ENCODE measurements around the gene CDH9. TPM values are rescaled to one million over a fixed set of nuclear protein-coding genes. Genes with fewer than 3 reads are reported as not detected.

The CDH9 gene
- total RNA-seq, 1 donor from 2014 or later: 0.14 TPM

DNA sequence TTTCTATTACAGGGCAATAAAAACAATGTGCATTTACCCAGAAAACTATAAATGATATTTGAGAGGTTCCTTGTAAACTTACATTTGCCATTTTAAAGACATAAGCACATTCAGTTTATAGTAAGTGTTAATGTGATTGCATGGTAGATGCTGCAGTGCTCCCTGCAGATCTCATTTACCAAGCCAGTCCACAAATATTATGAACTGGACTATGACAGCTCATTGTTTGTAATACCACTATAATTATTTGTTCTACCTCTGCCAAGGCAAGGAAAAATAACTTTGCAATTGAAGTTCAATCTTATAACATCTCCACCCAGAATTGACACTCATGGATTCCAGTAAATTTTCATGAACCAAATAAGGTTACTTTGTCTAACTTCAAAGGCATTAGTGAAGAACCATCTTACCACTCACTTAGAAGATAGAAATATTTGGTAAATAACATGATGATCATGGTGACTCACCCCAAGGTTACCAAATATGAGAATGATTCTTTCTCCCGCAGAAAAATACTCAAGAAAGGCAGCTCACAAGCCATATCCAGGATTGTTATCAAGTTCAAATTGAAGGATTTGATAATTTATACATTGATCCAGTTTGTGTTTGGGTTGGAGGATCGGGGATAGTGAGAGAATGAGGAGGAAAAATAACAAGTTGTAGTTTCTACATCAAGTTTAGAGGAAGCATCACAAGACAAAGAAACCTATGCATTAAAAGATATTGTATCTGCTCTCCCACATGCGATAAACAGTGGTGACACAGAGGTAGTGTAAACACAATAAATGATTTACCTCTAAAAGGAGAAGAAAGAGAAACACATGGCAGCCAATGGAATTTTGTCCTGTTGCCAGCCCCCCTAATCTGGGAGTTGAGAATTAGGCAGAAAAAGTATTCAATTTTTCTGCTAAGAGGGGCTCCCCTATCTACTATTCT is 29.5 kb downstream of the CDH9 start:
- no peak for DNase-seq (ENCODE audit: low read depth, low spot score)
- no peaks in the 10 kb centered on the region for H3K4me1 Mint-ChIP-seq

DNA sequence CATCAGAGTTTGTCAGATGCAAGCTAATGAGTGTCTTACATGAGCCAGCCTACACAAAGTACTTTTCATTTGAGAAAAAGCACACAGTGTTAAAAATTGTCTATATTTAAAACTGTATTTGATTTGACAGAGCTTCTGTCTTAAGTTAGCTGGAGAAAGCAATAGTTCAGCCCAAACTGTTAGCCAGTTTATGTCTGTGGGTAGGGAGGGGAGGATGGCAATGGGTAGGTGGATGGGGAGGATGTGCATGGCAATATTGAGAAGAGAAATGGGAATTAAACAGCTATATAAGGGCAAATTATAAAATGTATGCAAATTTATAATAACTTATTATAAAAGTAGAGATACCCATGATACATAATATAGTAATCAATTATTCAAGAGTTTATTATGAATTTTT is 31.3 kb downstream of the CDH9 start:
- Mint-ChIP-seq H3K27ac (ENCODE audit: unreplicated experiment) (no peak overlapping the region), H3K9me3 (no peaks in the 10 kb centered on the region), H3K4me3 (no peak overlapping the region), H3K4me1 (no peaks in the 10 kb centered on the region), H3K27me3 (ENCODE audit: low read depth) (no peaks in the 10 kb centered on the region), H3K36me3 (ENCODE audit: low read depth) (no peaks in the 10 kb centered on the region)
- no peak for DNase-seq (ENCODE audit: low read depth, low spot score)
- TF ChIP-seq, protein P1, sequence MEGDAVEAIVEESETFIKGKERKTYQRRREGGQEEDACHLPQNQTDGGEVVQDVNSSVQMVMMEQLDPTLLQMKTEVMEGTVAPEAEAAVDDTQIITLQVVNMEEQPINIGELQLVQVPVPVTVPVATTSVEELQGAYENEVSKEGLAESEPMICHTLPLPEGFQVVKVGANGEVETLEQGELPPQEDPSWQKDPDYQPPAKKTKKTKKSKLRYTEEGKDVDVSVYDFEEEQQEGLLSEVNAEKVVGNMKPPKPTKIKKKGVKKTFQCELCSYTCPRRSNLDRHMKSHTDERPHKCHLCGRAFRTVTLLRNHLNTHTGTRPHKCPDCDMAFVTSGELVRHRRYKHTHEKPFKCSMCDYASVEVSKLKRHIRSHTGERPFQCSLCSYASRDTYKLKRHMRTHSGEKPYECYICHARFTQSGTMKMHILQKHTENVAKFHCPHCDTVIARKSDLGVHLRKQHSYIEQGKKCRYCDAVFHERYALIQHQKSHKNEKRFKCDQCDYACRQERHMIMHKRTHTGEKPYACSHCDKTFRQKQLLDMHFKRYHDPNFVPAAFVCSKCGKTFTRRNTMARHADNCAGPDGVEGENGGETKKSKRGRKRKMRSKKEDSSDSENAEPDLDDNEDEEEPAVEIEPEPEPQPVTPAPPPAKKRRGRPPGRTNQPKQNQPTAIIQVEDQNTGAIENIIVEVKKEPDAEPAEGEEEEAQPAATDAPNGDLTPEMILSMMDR (conservative IDR thresholded peaks at IDR 0.05): no peak

More for the DNA sequence above, 29.5 kb downstream of the CDH9 start:
- Mint-ChIP-seq H3K27ac (ENCODE audit: unreplicated experiment) (no peak overlapping the region), H3K9me3 (no peaks in the 10 kb centered on the region), H3K36me3 (ENCODE audit: low read depth) (no peaks in the 10 kb centered on the region), H3K27me3 (ENCODE audit: low read depth) (no peaks in the 10 kb centered on the region), H3K4me3 (no peak overlapping the region)
- TF ChIP-seq, protein P1 (conservative IDR thresholded peaks at IDR 0.05): no peak

DNA sequence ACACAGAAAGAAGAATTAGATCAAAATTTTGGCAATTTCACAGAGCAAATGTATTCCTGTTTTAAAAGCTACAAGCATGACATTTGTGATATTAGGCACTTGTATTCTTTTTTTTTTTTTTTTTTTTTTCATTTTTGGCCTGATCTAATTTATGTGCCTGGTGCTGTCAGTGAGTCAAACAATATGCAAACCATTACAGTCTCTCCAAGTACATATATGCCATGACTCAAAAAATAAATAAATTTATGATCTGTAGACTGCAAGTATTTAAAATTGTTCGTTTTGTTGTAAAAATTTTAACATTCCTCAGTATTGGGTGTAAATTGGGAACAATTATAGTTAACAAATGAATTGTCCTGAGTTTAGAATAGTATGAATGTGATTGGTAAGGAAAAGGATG is 51.4 kb downstream of the CDH9 start:
- no peaks in the 10 kb centered on the region for H3K36me3 Mint-ChIP-seq (ENCODE audit: low read depth)
- no peak overlapping the region for H3K27ac Mint-ChIP-seq (ENCODE audit: unreplicated experiment)
- TF ChIP-seq, protein P1 (conservative IDR thresholded peaks at IDR 0.05): no peak
- no peak for DNase-seq (ENCODE audit: low read depth, low spot score)
- H3K4me3 Mint-ChIP-seq: no peak overlapping the region
- H3K27me3 Mint-ChIP-seq (ENCODE audit: low read depth): no peaks in the 10 kb centered on the region
- no peaks in the 10 kb centered on the region for H3K9me3 Mint-ChIP-seq
- peaks cover 4% of the 10 kb centered on the region for H3K4me1 Mint-ChIP-seq

DNA sequence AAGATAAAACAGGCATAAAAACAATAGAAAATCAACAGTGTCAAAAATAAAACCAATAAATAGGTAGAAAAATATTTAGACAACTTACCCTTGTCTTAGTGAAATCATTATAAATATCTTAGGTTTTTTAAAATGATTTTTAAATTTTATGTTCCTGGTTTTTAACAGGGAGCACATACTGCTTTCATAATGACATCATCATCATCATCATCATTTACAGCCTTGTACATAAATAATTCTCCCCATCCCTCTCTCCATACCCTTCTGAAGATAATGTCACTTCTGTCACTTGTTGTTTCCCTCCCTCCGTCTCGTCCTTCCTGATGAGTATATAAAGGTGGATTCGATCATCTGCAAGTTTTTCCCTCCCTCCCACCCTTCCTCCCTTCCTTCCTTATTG is 56.6 kb downstream of the CDH9 start:
- no peak overlapping the region for H3K4me3 Mint-ChIP-seq
- peaks cover 3% of the 10 kb centered on the region for H3K4me1 Mint-ChIP-seq
- no peak for DNase-seq (ENCODE audit: low read depth, low spot score)
- no peaks in the 10 kb centered on the region for H3K9me3 Mint-ChIP-seq
- H3K27ac Mint-ChIP-seq (ENCODE audit: unreplicated experiment): no peak overlapping the region
- H3K36me3 Mint-ChIP-seq (ENCODE audit: low read depth): no peaks in the 10 kb centered on the region
- TF ChIP-seq, protein P1 (conservative IDR thresholded peaks at IDR 0.05): no peak
- no peaks in the 10 kb centered on the region for H3K27me3 Mint-ChIP-seq (ENCODE audit: low read depth)

DNA sequence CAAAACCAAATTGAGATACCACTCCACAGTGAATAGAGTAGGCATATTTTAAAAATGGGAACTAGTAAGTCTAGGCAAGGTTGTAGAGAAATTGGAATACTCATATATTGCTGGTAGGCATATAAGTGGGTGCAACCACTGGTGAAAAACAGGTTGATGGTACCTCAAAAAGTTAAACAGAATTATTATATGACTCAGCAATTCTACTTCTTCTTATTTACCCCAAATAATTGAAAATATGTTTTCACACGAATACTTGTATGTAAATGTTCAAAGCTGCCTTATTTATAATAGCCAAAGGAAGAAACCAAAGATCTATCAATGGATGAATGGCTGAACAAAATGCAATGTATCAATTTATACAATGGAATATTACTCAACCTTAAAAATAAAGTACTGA is 79.1 kb downstream of the CDH9 start:
- H3K9me3 Mint-ChIP-seq: peaks cover 6% of the 10 kb centered on the region
- H3K36me3 Mint-ChIP-seq (ENCODE audit: low read depth): no peaks in the 10 kb centered on the region
- TF ChIP-seq, protein P1 (conservative IDR thresholded peaks at IDR 0.05): no peak
- H3K4me1 Mint-ChIP-seq: no peaks in the 10 kb centered on the region
- DNase-seq (ENCODE audit: low read depth, low spot score): no peak
- H3K27ac Mint-ChIP-seq (ENCODE audit: unreplicated experiment): no peak overlapping the region
- no peaks in the 10 kb centered on the region for H3K27me3 Mint-ChIP-seq (ENCODE audit: low read depth)
- H3K4me3 Mint-ChIP-seq: no peak overlapping the region
